Thyroid gland (tissue), 4 donors: ENCODE measurements around the gene UGDH. TPM values are rescaled to one million over a fixed set of nuclear protein-coding genes. Genes with fewer than 3 reads are reported as not detected.
"Not testable (repeated sequence)": the region's sequence is repeated elsewhere in the genome, so short reads cannot be mapped to it uniquely, and the experiment has no call there.

Source experiments
- DNase-seq, 2 donors: peaks; one replicate each; pipeline ENCODE4 v3.0.0-alpha.2; 2019
- H3K27ac ChIP-seq, 3 donors: fragments of 200-600 bp; sonication (generic); 1 replicate in 2 of 3; 2 replicates in 1 of 3; pipeline ENCODE4 v1.5.1; 2016 to 2019; ENCODE audit warnings: mild to moderate bottlenecking in 1 of 3, moderate library complexity in 1 of 3
- H3K27me3 ChIP-seq: fragments of 200-600 bp; sonication (generic); one replicate; pipeline ENCODE4 v1.5.1; 2019
- H3K36me3 ChIP-seq, 2 donors: fragments of 200-600 bp; sonication (generic); one replicate each; pipeline ENCODE4 v1.5.1; 2016 to 2019
- H3K4me1 ChIP-seq, 2 donors: fragments of 200-600 bp; sonication (generic); one replicate each; pipeline ENCODE4 v1.5.1; 2017 to 2019
- H3K4me3 ChIP-seq, 3 donors: fragments of 200-600 bp; sonication (generic); replicated peaks in 1 of 3; 1 replicate in 2 of 3; 2 replicates in 1 of 3; pipeline ENCODE4 v1.5.1; 2016; ENCODE audit warnings: mild to moderate bottlenecking in 1 of 3
- H3K9me3 ChIP-seq: fragments of 200-600 bp; sonication (generic); one replicate; pipeline ENCODE4 v1.5.1; 2017
- POLR2A ChIP-seq, 2 donors: fragments of 450-650 bp; IDR thresholded peaks; one replicate each; pipeline ENCODE4 v1.6.1; 2017; ENCODE audit warnings: antibody characterized with exemption in 2 of 2, mild to moderate bottlenecking in 2 of 2, moderate library complexity in 1 of 2
- WGBS, 2 donors: methylation state at CpG; one replicate each; pipeline ENCODE4 v1.1.5; 2017; 5-methylcytosine and 5-hydroxymethylcytosine counted together
- intact Hi-C: fragments of 100-400 bp; cut with DNase I; formaldehyde crosslinking; loops from one replicate; pipeline ENCODE4 v1.15.1; 2023
- total RNA-seq, 4 donors: library from RNA; depleted of rRNA; stranded (reverse); fragments of >200 nt; gene quantifications; one replicate each; pipeline ENCODE4 v1.2.3, GENCODE V29; 2016
- TF ChIP-seq, protein P1 (sequence below), 6 experiments: fragments of 200-600 bp in 3 of 6; fragments of 450-650 bp in 3 of 6; sonication (generic) in 3 of 6; IDR thresholded peaks; one replicate each; pipeline ENCODE4 v1.5.1; 2016 to 2019; ENCODE audit warnings: antibody characterized with exemption in 6 of 6, mild to moderate bottlenecking in 2 of 6, inconsistent platforms in 1 of 6, moderate library complexity in 1 of 6

Gene UGDH
- total RNA-seq, 4 donors from 2014 or later: 40.1 to 58.7 (median 48.1) TPM

GRCh38 chr4:39542611-39543012, 15.4 kb upstream of the UGDH start:
- no peaks in the 10 kb centered on the region for H3K4me1 ChIP-seq
- no peaks in the 10 kb centered on the region for H3K27me3 ChIP-seq
- no peak for DNase-seq
- no peaks in the 10 kb centered on the region for H3K36me3 ChIP-seq
- no peak for TF ChIP-seq POLR2A (IDR thresholded peaks at IDR 0.05)
- TF ChIP-seq, protein P1, sequence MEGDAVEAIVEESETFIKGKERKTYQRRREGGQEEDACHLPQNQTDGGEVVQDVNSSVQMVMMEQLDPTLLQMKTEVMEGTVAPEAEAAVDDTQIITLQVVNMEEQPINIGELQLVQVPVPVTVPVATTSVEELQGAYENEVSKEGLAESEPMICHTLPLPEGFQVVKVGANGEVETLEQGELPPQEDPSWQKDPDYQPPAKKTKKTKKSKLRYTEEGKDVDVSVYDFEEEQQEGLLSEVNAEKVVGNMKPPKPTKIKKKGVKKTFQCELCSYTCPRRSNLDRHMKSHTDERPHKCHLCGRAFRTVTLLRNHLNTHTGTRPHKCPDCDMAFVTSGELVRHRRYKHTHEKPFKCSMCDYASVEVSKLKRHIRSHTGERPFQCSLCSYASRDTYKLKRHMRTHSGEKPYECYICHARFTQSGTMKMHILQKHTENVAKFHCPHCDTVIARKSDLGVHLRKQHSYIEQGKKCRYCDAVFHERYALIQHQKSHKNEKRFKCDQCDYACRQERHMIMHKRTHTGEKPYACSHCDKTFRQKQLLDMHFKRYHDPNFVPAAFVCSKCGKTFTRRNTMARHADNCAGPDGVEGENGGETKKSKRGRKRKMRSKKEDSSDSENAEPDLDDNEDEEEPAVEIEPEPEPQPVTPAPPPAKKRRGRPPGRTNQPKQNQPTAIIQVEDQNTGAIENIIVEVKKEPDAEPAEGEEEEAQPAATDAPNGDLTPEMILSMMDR (IDR thresholded peaks at IDR 0.05): no peak
- H3K9me3 ChIP-seq: no peaks in the 10 kb centered on the region
- 83 to 88% methylated on average over 4 of the region's 4 CpGs for whole genome bisulfite sequencing, 2 donors
- H3K27ac ChIP-seq: no peak overlapping the region
- intact Hi-C loops: no loop called here
- no peak overlapping the region for H3K4me3 ChIP-seq

GRCh38 chr4:39541987-39542610, 14.9 kb upstream of the UGDH start:
- H3K4me1 ChIP-seq: no peaks in the 10 kb centered on the region
- no peak overlapping the region for H3K4me3 ChIP-seq
- no peaks in the 10 kb centered on the region for H3K9me3 ChIP-seq
- H3K27me3 ChIP-seq: no peaks in the 10 kb centered on the region
- WGBS, 2 donors: 77 to 85% methylated on average over 7 of the region's 7 CpGs
- intact Hi-C loops: no loop called here
- no peaks in the 10 kb centered on the region for H3K36me3 ChIP-seq
- no peak for DNase-seq
- no peak for TF ChIP-seq POLR2A (IDR thresholded peaks at IDR 0.05)
- TF ChIP-seq, protein P1 (IDR thresholded peaks at IDR 0.05): no peak
- no peak overlapping the region for H3K27ac ChIP-seq

GRCh38 chr4:39539089-39539611, 11.9 kb upstream of the UGDH start:
- TF ChIP-seq, protein P1 (IDR thresholded peaks at IDR 0.05): no peak
- TF ChIP-seq POLR2A (IDR thresholded peaks at IDR 0.05): no peak
- Histone ChIP-seq H3K4me3 (no peak overlapping the region), H3K36me3 (no peaks in the 10 kb centered on the region), H3K9me3 (no peaks in the 10 kb centered on the region), H3K4me1 (no peaks in the 10 kb centered on the region), H3K27ac (no peak overlapping the region), H3K27me3 (no peaks in the 10 kb centered on the region)
- 81 to 88% methylated on average over 5 of the region's 5 CpGs for WGBS, 2 donors
- no peak for DNase-seq
- intact Hi-C loops: no loop called here

GRCh38 chr4:39533541-39533940, 6.3 kb upstream of the UGDH start:
- peaks cover 0 to 5% of the 10 kb centered on the region in 2 donors for H3K36me3 ChIP-seq
- peaks cover 5 to 8% of the 10 kb centered on the region in 2 donors for H3K4me1 ChIP-seq
- intact Hi-C loops: no loop called here
- no peak overlapping the region for H3K27ac ChIP-seq
- no peak for DNase-seq
- no peak overlapping the region for H3K4me3 ChIP-seq
- H3K9me3 ChIP-seq: no peaks in the 10 kb centered on the region
- 97 to 99% methylated on average over 5 of the region's 5 CpGs for WGBS, 2 donors
- TF ChIP-seq, protein P1 (IDR thresholded peaks at IDR 0.05): no peak
- TF ChIP-seq POLR2A (IDR thresholded peaks at IDR 0.05): no peak
- no peaks in the 10 kb centered on the region for H3K27me3 ChIP-seq

DNA sequence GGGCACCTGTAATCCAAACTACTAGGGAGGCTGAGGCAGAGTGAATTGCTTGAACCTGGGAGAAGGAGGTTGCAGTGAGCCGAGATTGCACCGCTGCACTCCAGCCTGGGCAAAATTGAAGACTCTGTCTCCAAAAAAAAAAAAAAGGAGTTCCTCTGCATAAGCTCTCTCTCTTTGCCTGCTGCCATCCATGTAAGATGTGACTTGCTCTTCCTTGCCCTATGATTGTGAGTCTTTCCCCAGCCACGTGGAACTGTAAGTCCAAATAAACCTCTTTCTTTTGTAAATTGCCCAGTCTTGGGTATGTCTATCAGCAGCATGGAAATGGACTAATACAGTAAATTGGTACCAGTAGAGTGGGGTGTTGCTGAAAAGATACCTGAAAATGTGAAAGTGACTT, 5.0 kb upstream of the UGDH start:
- H3K9me3 ChIP-seq, DNase-seq, H3K4me3 ChIP-seq, H3K27me3 ChIP-seq, intact Hi-C loops, H3K27ac ChIP-seq, H3K36me3 ChIP-seq: not testable (repeated sequence)
- peaks cover 9 to 12% of the 10 kb centered on the region in 2 donors for H3K4me1 ChIP-seq
- 77 to 80% methylated on average over 3 of the region's 3 CpGs for WGBS, 2 donors
